Measurements from ENCODE around the gene DZIP1.
A peak's percentile ranks its signal among the peaks of the same experiment; 100 is the strongest.
"Not testable (repeated sequence)": the region's sequence is repeated elsewhere in the genome, so short reads cannot be mapped to it uniquely, and the experiment has no call there.

DZIP1 gene

DNA sequence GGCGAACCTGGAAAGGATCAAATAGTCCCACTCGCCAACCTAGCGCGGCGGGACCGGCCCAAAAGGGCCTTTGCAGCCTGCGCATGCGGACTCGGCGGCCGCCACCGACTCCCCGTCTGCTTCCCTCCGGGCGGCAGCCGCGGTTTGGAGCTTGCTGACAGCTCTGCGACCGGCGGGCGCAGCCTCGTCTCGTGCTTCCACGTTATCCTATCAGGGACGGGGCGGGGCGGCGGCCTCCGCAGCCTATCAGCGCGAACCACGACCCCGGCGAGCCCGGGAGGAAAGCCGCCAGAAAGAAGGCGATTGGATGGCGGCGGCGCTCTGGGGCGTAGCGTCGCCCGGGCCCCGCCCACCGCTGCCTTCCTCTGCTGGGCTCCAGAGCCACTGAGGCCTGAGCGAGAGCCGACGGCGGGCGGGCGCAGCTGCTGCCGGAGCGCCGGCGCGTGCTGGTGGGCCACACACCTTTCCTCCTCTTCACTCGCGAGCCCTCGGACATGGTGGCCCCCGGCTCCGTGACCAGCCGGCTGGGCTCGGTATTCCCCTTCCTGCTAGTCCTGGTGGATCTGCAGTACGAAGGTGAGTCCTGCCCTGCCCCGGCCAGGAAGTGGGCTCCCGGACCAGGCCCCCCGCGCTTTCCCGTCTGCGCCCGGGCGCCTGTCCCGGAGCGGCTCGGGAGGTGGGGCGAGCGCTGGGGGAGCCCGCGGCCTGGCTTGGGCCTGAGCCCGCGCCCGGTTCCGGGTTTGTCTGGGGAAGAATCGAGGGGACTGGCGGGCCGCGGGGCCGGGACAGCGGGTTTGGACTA is 32.5 kb upstream of the DZIP1 start, which contains the start of gene DNAJC3:
Gene DNAJC3 (plus strand): TSS at position 378 of the 802 bp plus-strand sequence. CDS start 117 bp downstream, at position 495.
- H3K4me3 ChIP-seq (ENCODE audit: low read length): peak within 1 kb of the TSS; percentile 85
- peak; percentile 99 for DNase-seq (ENCODE audit: low read depth)
- TF ChIP-seq, protein P1, sequence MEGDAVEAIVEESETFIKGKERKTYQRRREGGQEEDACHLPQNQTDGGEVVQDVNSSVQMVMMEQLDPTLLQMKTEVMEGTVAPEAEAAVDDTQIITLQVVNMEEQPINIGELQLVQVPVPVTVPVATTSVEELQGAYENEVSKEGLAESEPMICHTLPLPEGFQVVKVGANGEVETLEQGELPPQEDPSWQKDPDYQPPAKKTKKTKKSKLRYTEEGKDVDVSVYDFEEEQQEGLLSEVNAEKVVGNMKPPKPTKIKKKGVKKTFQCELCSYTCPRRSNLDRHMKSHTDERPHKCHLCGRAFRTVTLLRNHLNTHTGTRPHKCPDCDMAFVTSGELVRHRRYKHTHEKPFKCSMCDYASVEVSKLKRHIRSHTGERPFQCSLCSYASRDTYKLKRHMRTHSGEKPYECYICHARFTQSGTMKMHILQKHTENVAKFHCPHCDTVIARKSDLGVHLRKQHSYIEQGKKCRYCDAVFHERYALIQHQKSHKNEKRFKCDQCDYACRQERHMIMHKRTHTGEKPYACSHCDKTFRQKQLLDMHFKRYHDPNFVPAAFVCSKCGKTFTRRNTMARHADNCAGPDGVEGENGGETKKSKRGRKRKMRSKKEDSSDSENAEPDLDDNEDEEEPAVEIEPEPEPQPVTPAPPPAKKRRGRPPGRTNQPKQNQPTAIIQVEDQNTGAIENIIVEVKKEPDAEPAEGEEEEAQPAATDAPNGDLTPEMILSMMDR (IDR thresholded peaks at IDR 0.05; ENCODE audit: insufficient read depth, low read depth, low read length, missing control alignments): no peak

DNA sequence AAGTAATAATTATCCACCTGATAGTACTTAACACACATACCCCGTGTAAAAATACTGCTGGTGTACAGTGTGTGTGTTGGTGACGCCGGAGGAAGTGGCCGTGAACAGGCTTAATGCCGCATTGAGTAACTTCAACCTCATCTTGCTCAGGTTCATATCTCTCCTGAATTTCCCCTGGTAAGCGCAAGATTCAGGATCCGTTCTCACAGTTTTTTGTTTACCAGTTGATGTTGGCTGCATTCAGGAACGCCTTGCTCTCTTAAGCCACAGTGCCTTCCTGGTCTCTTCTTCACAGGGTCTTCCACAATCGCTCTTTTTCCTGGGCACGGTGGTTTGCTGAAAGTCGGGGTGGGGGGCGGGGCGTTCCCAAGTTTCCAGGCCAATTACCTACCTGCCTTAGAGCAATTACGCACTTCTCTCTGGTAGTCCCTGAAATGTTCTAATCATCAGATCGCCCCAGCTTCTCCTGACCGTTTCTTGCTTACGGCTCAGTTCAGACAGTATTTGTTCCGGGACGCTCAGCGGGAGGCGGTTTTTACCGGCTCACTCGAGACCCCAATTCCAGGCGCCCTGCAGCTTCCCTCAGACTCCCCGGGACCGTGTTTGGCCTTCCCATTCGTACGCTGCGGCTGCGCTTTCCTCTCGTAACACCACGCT is 31.7 kb upstream of the DZIP1 start:
- H3K4me3 ChIP-seq (ENCODE audit: low read length): peak overlapping the region; percentile 85
- peak; percentile 64 for DNase-seq (ENCODE audit: low read depth)
- TF ChIP-seq, protein P1 (IDR thresholded peaks at IDR 0.05; ENCODE audit: insufficient read depth, low read depth, low read length, missing control alignments): no peak

DNA sequence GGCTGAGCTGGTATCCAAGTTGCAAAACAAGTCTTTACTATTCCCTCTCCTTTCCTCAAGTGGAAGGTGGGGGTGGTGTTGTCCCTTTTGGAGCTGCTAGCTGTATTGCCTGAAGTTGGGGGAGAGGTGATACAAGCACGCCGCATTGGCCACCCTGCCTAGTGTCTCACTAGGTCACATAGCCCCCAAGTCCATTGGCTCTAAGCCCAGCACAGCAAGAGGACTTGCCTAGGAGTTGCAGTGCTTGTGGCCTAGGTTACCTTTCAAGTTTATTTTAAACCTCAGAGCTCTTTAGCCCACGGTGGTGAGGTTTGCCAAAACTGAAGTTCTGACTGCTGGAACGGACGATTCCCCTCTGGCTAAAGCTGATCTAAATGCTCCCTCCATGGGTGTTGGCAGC is 27.1 kb upstream of the DZIP1 start:
- H3K4me3 ChIP-seq (ENCODE audit: low read length): no peak overlapping the region
- TF ChIP-seq, protein P1 (IDR thresholded peaks at IDR 0.05; ENCODE audit: insufficient read depth, low read depth, low read length, missing control alignments): no peak
- no peak for DNase-seq (ENCODE audit: low read depth)

DNA sequence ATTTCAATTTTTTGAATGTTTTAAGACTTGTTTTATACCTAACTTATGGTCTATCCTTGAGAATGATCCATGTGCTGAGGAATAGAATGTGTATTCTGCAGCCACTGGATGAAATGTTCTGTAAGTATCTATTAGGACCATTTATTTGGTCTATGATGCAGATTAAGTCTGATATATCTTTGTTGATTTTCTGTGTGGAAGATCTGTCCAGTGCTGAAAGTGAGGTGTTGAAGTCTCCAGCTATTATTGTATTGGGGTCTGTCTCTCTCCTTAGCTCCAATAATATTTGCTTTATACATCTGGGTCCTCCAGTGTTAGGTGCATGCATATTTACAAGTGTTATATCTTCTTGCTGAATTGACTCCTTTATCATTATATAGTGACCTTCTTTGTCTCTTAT is 22.7 kb upstream of the DZIP1 start:
- H3K4me3 ChIP-seq (ENCODE audit: low read length); DNase-seq (ENCODE audit: low read depth): not testable (repeated sequence)

DNA sequence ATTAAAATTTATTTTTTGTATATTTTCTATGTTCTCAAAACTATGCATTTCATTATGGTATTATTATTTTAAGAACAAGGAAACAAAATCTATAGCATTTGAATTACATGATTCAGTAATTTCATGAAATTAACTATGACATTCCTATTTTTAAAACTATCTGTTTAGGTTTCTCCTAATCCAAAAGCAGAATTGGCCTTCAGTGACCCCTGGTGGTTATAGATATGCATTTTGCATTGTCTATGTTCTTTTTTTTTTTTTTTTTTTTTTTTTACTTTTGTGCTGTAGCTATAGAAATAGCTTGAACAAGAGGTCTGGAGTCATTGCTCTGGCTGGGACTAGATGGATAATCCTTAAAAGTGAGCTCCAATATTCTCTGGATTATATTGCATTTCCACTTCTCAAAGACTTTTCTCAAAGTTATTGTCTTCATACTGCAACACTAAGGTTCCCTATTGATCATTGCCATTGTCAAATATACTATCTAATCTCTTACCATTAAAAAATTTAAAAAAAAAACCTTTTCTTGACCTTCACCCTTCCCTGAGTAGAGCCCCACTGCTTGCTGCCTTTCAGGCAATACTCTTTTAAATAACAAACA is 16.6 kb upstream of the DZIP1 start:
- TF ChIP-seq, protein P1 (IDR thresholded peaks at IDR 0.05; ENCODE audit: insufficient read depth, low read depth, low read length, missing control alignments): peak; percentile 71

DNA sequence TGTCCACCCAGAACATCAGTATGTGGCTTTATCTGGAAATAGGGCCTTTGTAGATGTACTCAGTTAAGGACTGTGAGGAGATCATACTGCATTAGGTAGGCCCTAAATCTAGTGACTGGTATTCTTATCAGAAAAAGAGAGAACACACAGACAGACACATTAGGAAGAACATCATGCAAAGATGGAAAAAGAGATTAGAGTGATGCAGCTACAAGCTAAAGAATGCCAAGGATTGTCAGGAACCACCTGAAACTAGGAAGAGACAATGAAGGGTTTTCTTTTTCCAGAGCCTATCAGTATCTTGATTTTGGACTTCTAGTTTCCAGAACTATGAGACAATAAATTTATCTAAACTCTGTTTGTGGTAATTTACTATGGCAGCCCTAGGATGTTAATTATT is 15.0 kb upstream of the DZIP1 start:
- H3K4me3 ChIP-seq (ENCODE audit: low read length): no peak overlapping the region
- no peak for DNase-seq (ENCODE audit: low read depth)
- TF ChIP-seq, protein P1 (IDR thresholded peaks at IDR 0.05; ENCODE audit: insufficient read depth, low read depth, low read length, missing control alignments): no peak

More for the DNA sequence above, 16.6 kb upstream of the DZIP1 start:
- DNase-seq (ENCODE audit: low read depth): peak; percentile 57
- H3K4me3 ChIP-seq (ENCODE audit: low read length): no peak overlapping the region

DNA sequence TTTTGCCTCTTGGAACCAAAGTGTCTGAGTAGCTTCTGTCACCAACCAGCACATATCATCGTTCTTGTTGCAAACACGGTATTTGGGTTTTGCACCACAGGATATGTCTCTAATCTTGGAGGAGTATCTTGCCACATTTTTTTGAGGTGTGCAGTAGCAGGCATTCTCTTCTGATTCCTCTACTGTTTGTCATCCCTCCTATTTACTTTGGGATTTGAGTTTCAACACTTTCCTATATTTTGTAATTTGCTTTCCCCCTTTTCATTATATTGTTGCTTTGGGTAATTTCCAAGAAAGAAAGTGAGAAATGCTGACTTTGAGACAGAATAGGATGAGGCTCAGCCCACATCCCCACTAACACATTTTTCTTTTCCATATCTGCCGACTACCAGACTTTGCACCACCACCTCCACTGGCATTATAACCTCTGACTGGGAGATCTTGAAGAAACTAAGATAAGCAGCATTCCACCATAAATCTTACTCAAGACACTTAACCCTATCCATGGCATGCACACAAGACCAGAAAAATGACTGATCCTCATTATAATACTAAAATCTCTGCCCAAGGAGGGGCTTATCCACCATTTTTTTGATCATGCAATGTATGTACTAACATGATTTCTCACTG is 12.0 kb upstream of the DZIP1 start:
- DNase-seq (ENCODE audit: low read depth): peak; percentile 36
- TF ChIP-seq, protein P1 (IDR thresholded peaks at IDR 0.05; ENCODE audit: insufficient read depth, low read depth, low read length, missing control alignments): no peak
- no peak overlapping the region for H3K4me3 ChIP-seq (ENCODE audit: low read length)

All from epithelial cell of esophagus (primary cell).